HepG2 (cell line): ENCODE results near the gene IQSEC1. TPM values are rescaled to one million over a fixed set of nuclear protein-coding genes. Genes with fewer than 3 reads are reported as not detected.
A peak's percentile ranks its signal among the peaks of the same experiment; 100 is the strongest.

Experiments used
- ATAC-seq: fragments of 200-7000 bp; cut with Tn5 transposase; 3 replicates; pipeline ENCODE4 v1.9.1; 2020; ENCODE audit warnings: mild to moderate bottlenecking, moderate library complexity
- BruUV-seq: library from RNA; stranded (reverse); fragments of 400-500 nt; replicated peaks from 2 replicates; lab custom pipeline; 2021; lab: Mats Ljungman, UMichigan
- CTCF ChIA-PET: fragments of 300-600 bp; formaldehyde crosslinking; extraction: SDS; loops from one replicate; lab custom pipeline; 2021; ENCODE audit warnings: low total read pairs, inconsistent platforms, low intra/inter-chr PET ratio; lab: Yijun Ruan, JAX
- POLR2A ChIA-PET: fragments of 350-600 bp; sonication (Branson Sonifier 250); formaldehyde crosslinking; loops from one replicate; lab custom pipeline; 2020; ENCODE audit warnings: antibody characterized with exemption, inconsistent platforms; lab: Yijun Ruan, JAX
- DNase-seq: peaks from one replicate; pipeline ENCODE4 v3.0.0-alpha.2; 2015; ENCODE audit warnings: low spot score
- FAIRE-seq: peaks from 3 replicates; lab custom pipeline; 2011; peaks lifted over from hg19 to GRCh38; lab: Jason Lieb, UNC
- H2AFZ ChIP-seq: one replicate; pipeline ENCODE4 v1.6.1; 2011; ENCODE audit warnings: low read length, inconsistent platforms
- H3K27ac ChIP-seq: fragments of 300-600 bp; 3 replicates; pipeline ENCODE4 v1.8.0; 2011; ENCODE audit warnings: mixed run types, mild to moderate bottlenecking, mixed read lengths, low read length, inconsistent platforms; ENCODE audit not compliant: insufficient read depth; ENCODE audit errors: extremely low read length
- H3K27me3 ChIP-seq, 2 experiments: fragments of 200-600 bp in 1 of 2; 2 replicates in 1 of 2; 3 replicates in 1 of 2; pipeline versions ENCODE4 v1.6.0 to v1.8.0; 2011; ENCODE audit warnings: low read length in 2 of 2, mild to moderate bottlenecking in 2 of 2, moderate library complexity in 2 of 2, inconsistent platforms in 1 of 2; ENCODE audit not compliant: insufficient read depth in 2 of 2, control insufficient read depth in 1 of 2
- H3K36me3 ChIP-seq, 2 experiments: fragments of 200-600 bp in 1 of 2; replicated peaks in 1 of 2; 2 replicates in 1 of 2; 3 replicates in 1 of 2; pipeline versions ENCODE4 v1.5.1 to v1.8.0; 2011; ENCODE audit warnings: low read length in 2 of 2, inconsistent platforms in 1 of 2; ENCODE audit not compliant: insufficient read depth in 2 of 2, control insufficient read depth in 1 of 2
- H3K4me1 ChIP-seq: 2 replicates; pipeline ENCODE4 v1.5.1; 2012; ENCODE audit warnings: low read length, inconsistent platforms; ENCODE audit not compliant: insufficient read depth
- H3K4me2 ChIP-seq: 2 replicates; pipeline ENCODE4 v1.6.0; 2011; ENCODE audit warnings: low read depth, low read length, inconsistent platforms
- H3K4me3 ChIP-seq, 3 experiments: fragments of 200-600 bp in 1 of 3; sonication (generic), shearing (Covaris generic) in 1 of 3; replicated peaks in 1 of 3; 2 replicates each; pipeline ENCODE4 v1.5.1; 2011 to 2016; ENCODE audit warnings: low read length in 3 of 3, inconsistent platforms in 2 of 3, low read depth in 2 of 3, mild to moderate bottlenecking in 2 of 3, control low read depth in 1 of 3, mixed read lengths in 1 of 3; ENCODE audit not compliant: insufficient read depth in 1 of 3
- H3K79me2 ChIP-seq: one replicate; pipeline ENCODE4 v1.6.1; 2011; ENCODE audit warnings: low read length, inconsistent platforms; ENCODE audit not compliant: insufficient read depth
- H3K9ac ChIP-seq: 2 replicates; pipeline ENCODE4 v1.6.0; 2011; ENCODE audit warnings: mild to moderate bottlenecking, low read depth, low read length, inconsistent platforms; ENCODE audit not compliant: insufficient read depth
- H3K9me3 ChIP-seq: 2 replicates; pipeline ENCODE4 v1.5.1; 2012; ENCODE audit warnings: mild to moderate bottlenecking, low read length
- H4K20me1 ChIP-seq: 2 replicates; pipeline ENCODE4 v1.6.0; 2011; ENCODE audit warnings: inconsistent platforms, mild to moderate bottlenecking, low read length, moderate library complexity; ENCODE audit not compliant: insufficient read depth
- ATRX ChIP-seq: sonication (generic); formaldehyde crosslinking; IDR thresholded peaks from 2 replicates; pipeline ENCODE4 v1.4.0; 2020; ENCODE audit warnings: missing genetic modification reagents, borderline replicate concordance
- CBX5 ChIP-seq: sonication (generic); formaldehyde crosslinking; IDR thresholded peaks from 2 replicates; pipeline ENCODE4 v1.4.0; 2020; ENCODE audit warnings: missing genetic modification reagents, borderline replicate concordance
- WGBS: methylation state at CpG from one replicate; pipeline ENCODE4 v1.1.6; 2017; ENCODE audit warnings: low lambda C conversion rate; 5-methylcytosine and 5-hydroxymethylcytosine counted together
- in situ Hi-C: cut with HindIII; loops from 2 replicates; pipeline ENCODE4 v1.10.0; 2017; ENCODE audit warnings: low pct_unique_long_range_greater_than_20kb; ENCODE audit not compliant: extremely low pct_ligation_motif_present
- intact Hi-C: fragments of 100-400 bp; cut with micrococcal nuclease; formaldehyde crosslinking; loops from one replicate; pipeline ENCODE4 v1.10.0; 2022; ENCODE audit not compliant: unreplicated experiment
- polyA plus RNA-seq, 8 experiments: library from polyadenylated mRNA; depleted of rRNA in 3 of 8; stranded (reverse) in 7 of 8; unstranded in 1 of 8; fragments of >200 nt; fragmentation: Illumina TruSeq in 4 of 8; extraction: Trizol in 4 of 8; gene quantifications; 2 replicates each; pipeline versions ENCODE4 v1.2.1 to v1.2.3, GENCODE V29; 2011 to 2016; ENCODE audit warnings: low read depth in 4 of 8, missing spikeins in 1 of 8, mixed read lengths in 1 of 8; ENCODE audit not compliant: insufficient read depth in 1 of 8
- total RNA-seq, 5 experiments: library from RNA; depleted of rRNA; stranded (reverse); fragments of >200 nt; fragmentation: Illumina TruSeq; extraction: Trizol; gene quantifications; 2 replicates each; pipeline ENCODE4 v1.2.3, GENCODE V29; 2016; ENCODE audit warnings: low read depth in 1 of 5
- TF ChIP-seq, protein P1 (sequence below): fragments of 450-650 bp; IDR thresholded peaks from 2 replicates; pipeline ENCODE4 v1.6.1; 2016
- TF ChIP-seq, protein P2 (sequence below): sonication (generic); formaldehyde crosslinking; IDR thresholded peaks from 2 replicates; pipeline ENCODE4 v1.5.1; 2020; ENCODE audit warnings: mild to moderate bottlenecking, missing genetic modification reagents, moderate library complexity

Gene IQSEC1
- total and polyA plus RNA-seq, 2 of the 13 experiments (the other 11 are each of a cell fraction or from before 2014, with no cell fraction given): 17.4 to 20.2 TPM

DNA sequence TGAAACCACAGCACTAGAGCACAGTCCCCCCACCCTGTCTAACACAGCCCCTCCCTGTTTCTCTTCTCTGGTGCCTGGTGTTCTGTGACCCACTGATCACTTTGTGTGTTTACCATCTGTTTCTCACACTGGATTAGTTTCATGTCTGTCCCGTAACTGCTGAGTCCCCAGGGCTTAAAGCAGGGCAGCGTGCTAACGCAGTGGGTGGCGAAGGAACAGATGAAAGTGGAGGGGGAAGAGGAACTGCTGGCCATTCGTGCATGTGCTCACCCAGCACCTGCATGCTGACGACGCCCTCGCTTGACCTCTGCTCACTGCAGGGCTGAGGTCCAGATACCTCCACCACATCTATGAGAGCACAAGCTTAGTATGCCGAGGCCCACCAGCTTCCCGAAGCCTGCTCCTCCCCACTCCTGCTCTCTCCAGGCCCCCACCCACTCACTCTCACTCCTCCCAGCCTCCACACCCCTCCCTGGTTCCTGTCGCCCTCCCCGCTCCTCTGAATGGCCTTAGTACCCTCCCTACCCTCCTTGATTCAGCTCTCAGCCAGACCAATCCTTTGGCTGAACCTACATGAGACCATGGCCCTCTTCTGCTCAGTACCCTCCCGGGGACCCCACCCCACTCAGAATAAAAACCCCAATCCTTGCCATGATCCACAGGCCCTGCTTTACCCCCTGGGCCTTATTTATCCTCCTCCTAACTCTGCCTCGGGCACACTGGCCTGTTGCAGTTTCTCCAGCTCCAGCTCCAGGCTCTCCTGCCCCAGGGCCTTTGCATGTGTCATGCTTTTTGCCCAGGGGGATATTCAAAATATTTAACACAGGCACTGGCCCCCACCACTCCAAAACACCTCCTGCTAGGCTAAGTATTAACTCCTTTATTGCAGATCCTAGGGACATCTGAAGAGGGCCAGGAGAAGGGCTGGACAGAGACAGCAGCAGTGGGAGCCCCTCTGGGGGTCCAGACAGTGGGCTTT is 15.1 kb upstream of the IQSEC1 start:
- H3K36me3 ChIP-seq: peaks cover 0 to 13% of the 10 kb centered on the region in 2 experiments; a peak in 4 of 5 replicates
- no peaks in the 10 kb centered on the region for H3K27me3 ChIP-seq
- CTCF ChIA-PET: no interaction called here
- TF ChIP-seq, protein P1, sequence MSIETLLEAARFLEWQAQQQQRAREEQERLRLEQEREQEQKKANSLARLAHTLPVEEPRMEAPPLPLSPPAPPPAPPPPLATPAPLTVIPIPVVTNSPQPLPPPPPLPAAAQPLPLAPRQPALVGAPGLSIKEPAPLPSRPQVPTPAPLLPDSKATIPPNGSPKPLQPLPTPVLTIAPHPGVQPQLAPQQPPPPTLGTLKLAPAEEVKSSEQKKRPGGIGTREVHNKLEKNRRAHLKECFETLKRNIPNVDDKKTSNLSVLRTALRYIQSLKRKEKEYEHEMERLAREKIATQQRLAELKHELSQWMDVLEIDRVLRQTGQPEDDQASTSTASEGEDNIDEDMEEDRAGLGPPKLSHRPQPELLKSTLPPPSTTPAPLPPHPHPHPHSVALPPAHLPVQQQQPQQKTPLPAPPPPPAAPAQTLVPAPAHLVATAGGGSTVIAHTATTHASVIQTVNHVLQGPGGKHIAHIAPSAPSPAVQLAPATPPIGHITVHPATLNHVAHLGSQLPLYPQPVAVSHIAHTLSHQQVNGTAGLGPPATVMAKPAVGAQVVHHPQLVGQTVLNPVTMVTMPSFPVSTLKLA: peak; percentile 47
- TF ChIP-seq, protein P2, sequence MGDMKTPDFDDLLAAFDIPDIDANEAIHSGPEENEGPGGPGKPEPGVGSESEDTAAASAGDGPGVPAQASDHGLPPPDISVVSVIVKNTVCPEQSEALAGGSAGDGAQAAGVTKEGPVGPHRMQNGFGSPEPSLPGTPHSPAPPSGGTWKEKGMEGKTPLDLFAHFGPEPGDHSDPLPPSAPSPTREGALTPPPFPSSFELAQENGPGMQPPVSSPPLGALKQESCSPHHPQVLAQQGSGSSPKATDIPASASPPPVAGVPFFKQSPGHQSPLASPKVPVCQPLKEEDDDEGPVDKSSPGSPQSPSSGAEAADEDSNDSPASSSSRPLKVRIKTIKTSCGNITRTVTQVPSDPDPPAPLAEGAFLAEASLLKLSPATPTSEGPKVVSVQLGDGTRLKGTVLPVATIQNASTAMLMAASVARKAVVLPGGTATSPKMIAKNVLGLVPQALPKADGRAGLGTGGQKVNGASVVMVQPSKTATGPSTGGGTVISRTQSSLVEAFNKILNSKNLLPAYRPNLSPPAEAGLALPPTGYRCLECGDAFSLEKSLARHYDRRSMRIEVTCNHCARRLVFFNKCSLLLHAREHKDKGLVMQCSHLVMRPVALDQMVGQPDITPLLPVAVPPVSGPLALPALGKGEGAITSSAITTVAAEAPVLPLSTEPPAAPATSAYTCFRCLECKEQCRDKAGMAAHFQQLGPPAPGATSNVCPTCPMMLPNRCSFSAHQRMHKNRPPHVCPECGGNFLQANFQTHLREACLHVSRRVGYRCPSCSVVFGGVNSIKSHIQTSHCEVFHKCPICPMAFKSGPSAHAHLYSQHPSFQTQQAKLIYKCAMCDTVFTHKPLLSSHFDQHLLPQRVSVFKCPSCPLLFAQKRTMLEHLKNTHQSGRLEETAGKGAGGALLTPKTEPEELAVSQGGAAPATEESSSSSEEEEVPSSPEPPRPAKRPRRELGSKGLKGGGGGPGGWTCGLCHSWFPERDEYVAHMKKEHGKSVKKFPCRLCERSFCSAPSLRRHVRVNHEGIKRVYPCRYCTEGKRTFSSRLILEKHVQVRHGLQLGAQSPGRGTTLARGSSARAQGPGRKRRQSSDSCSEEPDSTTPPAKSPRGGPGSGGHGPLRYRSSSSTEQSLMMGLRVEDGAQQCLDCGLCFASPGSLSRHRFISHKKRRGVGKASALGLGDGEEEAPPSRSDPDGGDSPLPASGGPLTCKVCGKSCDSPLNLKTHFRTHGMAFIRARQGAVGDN (CRISPR knock-in tag): peak; percentile 26; the same call in 1 of the 2 replicates
- no peak for TF ChIP-seq ATRX
- TF ChIP-seq CBX5 (CRISPR knock-in tag): no peak
- ATAC-seq (no peak), DNase-seq (no peak), FAIRE-seq (no peak)
- WGBS: 88% methylated on average over 14 of the region's 14 CpGs
- no peak overlapping the region for H3K9ac ChIP-seq
- in situ Hi-C loops: no loop called here
- no peaks in the 10 kb centered on the region for H3K79me2 ChIP-seq
- H3K4me2 ChIP-seq: no peak overlapping the region
- intact Hi-C loops: no loop called here
- POLR2A ChIA-PET: no interaction called here
- H3K4me1 ChIP-seq: peaks cover 17% of the 10 kb centered on the region
- H3K9me3 ChIP-seq: no peaks in the 10 kb centered on the region
- no peak overlapping the region for H3K4me3 ChIP-seq
- no TSS peak for BruUV-seq
- H3K27ac ChIP-seq: no peak overlapping the region
- H2AFZ ChIP-seq: no peak overlapping the region
- peaks cover 4% of the 10 kb centered on the region; the same call in 1 of the 2 replicates for H4K20me1 ChIP-seq
